ENCODE results near the gene FSHB. TPM values are rescaled to one million over a fixed set of nuclear protein-coding genes. Genes with fewer than 3 reads are reported as not detected.

Gene FSHB
- total RNA-seq, 1 donor from 2014 or later: not detected

DNA sequence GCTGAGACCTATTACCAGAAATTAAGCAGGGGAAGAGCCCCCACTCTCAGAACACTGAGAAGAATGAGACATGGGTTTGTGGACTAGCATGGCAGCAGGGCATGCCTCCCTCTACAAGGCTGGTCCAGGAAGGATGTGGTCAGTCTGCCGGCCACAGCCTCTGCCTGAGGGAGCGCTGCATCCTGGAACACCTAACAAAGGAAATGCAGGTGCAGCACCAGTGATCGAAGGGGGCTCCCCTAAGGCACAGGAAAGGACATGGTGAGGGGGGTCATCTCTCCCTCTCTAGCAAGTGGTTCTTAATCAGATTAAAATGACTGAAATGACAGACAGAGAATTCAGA is 51.4 kb downstream of the FSHB start:
- Histone ChIP-seq H3K4me1 (no peaks in the 10 kb centered on the region), H3K36me3 (no peaks in the 10 kb centered on the region), H3K4me3 (no peak overlapping the region), H3K9me3 (no peaks in the 10 kb centered on the region), H3K27me3 (ENCODE audit: low read depth) (no peaks in the 10 kb centered on the region), H3K27ac (no peak overlapping the region)
- ATAC-seq (no peak), DNase-seq (no peak)
- intact Hi-C loops (cut with DNase I): no loop called here
- TF ChIP-seq, protein P1, sequence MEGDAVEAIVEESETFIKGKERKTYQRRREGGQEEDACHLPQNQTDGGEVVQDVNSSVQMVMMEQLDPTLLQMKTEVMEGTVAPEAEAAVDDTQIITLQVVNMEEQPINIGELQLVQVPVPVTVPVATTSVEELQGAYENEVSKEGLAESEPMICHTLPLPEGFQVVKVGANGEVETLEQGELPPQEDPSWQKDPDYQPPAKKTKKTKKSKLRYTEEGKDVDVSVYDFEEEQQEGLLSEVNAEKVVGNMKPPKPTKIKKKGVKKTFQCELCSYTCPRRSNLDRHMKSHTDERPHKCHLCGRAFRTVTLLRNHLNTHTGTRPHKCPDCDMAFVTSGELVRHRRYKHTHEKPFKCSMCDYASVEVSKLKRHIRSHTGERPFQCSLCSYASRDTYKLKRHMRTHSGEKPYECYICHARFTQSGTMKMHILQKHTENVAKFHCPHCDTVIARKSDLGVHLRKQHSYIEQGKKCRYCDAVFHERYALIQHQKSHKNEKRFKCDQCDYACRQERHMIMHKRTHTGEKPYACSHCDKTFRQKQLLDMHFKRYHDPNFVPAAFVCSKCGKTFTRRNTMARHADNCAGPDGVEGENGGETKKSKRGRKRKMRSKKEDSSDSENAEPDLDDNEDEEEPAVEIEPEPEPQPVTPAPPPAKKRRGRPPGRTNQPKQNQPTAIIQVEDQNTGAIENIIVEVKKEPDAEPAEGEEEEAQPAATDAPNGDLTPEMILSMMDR (IDR thresholded peaks at IDR 0.05): no peak

Other genes starting within 250 kb of the FSHB start
- gene KCNA4, start 214.0 kb upstream of the FSHB start, total RNA-seq: 0.32 TPM
- gene ARL14EP, start 92.1 kb downstream of the FSHB start, total RNA-seq: 21.9 TPM